IMR-90 (cell line): ENCODE data around the gene STRN4. TPM values are rescaled to one million over a fixed set of nuclear protein-coding genes. Genes with fewer than 3 reads are reported as not detected.
A peak's percentile ranks its signal among the peaks of the same experiment; 100 is the strongest.

Experiments used
- ATAC-seq: fragments of 200-7000 bp; cut with Tn5 transposase; 2 replicates; pipeline ENCODE4 v1.9.1; 2020; ENCODE audit warnings: low read depth, mild to moderate bottlenecking, moderate library complexity
- BruUV-seq: library from RNA; stranded (reverse); fragments of 400-500 nt; replicated peaks from 2 replicates; lab custom pipeline; 2021; lab: Mats Ljungman, UMichigan
- CTCF ChIA-PET: fragments of 300-600 bp; formaldehyde crosslinking; extraction: SDS; loops from one replicate; lab custom pipeline; 2021; ENCODE audit warnings: antibody characterized with exemption; lab: Yijun Ruan, JAX
- POLR2A ChIA-PET: fragments of 300-600 bp; sonication (Branson Sonifier 250); formaldehyde crosslinking; loops from one replicate; lab custom pipeline; 2022; ENCODE audit warnings: antibody characterized with exemption; ENCODE audit not compliant: unreplicated experiment; lab: Charles Lee
- DNase-seq: peaks from one replicate; pipeline ENCODE4 v3.0.0; 2013
- H2AFZ ChIP-seq: replicated peaks from 2 replicates; pipeline ENCODE3; 2013; ENCODE audit warnings: low read length, mild to moderate bottlenecking; ENCODE audit not compliant: poor library complexity
- H2AK5ac ChIP-seq: 2 replicates; pipeline ENCODE4 v1.6.1; 2013; ENCODE audit warnings: low read depth, low read length, inconsistent platforms
- H2AK9ac ChIP-seq: replicated peaks from 2 replicates; pipeline ENCODE3; 2013; ENCODE audit warnings: mild to moderate bottlenecking, low read depth, low read length, moderate library complexity; ENCODE audit not compliant: poor library complexity
- H2BK120ac ChIP-seq: 2 replicates; pipeline ENCODE4 v1.6.1; 2013; ENCODE audit warnings: low read depth, low read length, inconsistent platforms
- H2BK15ac ChIP-seq: 3 replicates; pipeline ENCODE4 v1.6.1; 2013; ENCODE audit warnings: low read depth, low read length, inconsistent platforms
- H2BK20ac ChIP-seq: 2 replicates; pipeline ENCODE4 v1.6.1; 2013; ENCODE audit warnings: low read depth, mild to moderate bottlenecking, inconsistent platforms, low read length, moderate library complexity
- H2BK5ac ChIP-seq: 2 replicates; pipeline ENCODE4 v1.6.1; 2013; ENCODE audit warnings: mild to moderate bottlenecking, low read depth, low read length, inconsistent platforms; ENCODE audit not compliant: poor library complexity, severe bottlenecking
- H3K14ac ChIP-seq: replicated peaks from 2 replicates; pipeline ENCODE4 v1.6.1; 2013; ENCODE audit warnings: low read depth, low read length, inconsistent platforms
- H3K18ac ChIP-seq: 2 replicates; pipeline ENCODE4 v1.6.1; 2013; ENCODE audit warnings: low read depth, low read length, control low read depth
- H3K23ac ChIP-seq: 2 replicates; pipeline ENCODE4 v1.6.1; 2013; ENCODE audit warnings: low read depth, low read length, inconsistent platforms
- H3K27ac ChIP-seq: 2 replicates; pipeline ENCODE4 v1.5.1; 2013; ENCODE audit warnings: mild to moderate bottlenecking, control low read depth, low read length; ENCODE audit not compliant: insufficient read depth
- H3K27me3 ChIP-seq: 2 replicates; pipeline ENCODE4 v1.6.1; 2013; ENCODE audit warnings: low read length; ENCODE audit not compliant: control insufficient read depth, insufficient read depth
- H3K36me3 ChIP-seq: 2 replicates; pipeline ENCODE4 v1.6.1; 2013; ENCODE audit warnings: low read length, mixed read lengths; ENCODE audit not compliant: control insufficient read depth, insufficient read depth
- H3K4ac ChIP-seq: 2 replicates; pipeline ENCODE4 v1.6.1; 2013; ENCODE audit warnings: low read depth, low read length, inconsistent platforms
- H3K4me1 ChIP-seq: 2 replicates; pipeline ENCODE4 v1.6.1; 2013; ENCODE audit warnings: low read length, mixed read lengths; ENCODE audit not compliant: control insufficient read depth, insufficient read depth
- H3K4me2 ChIP-seq: 2 replicates; pipeline ENCODE4 v1.6.1; 2013; ENCODE audit warnings: low read depth, mild to moderate bottlenecking, control low read depth, low read length, moderate library complexity
- H3K4me3 ChIP-seq: 2 replicates; pipeline ENCODE4 v1.5.1; 2013; ENCODE audit warnings: low read depth, mild to moderate bottlenecking, control low read depth, low read length, moderate library complexity; ENCODE audit not compliant: insufficient read depth
- H3K56ac ChIP-seq: 2 replicates; pipeline ENCODE4 v1.6.1; 2013; ENCODE audit warnings: low read length, inconsistent platforms; ENCODE audit not compliant: insufficient read depth; ENCODE audit errors: extremely low read depth
- H3K79me1 ChIP-seq, 2 experiments: 2 replicates each; pipeline ENCODE4 v1.6.1; 2013; ENCODE audit warnings: low read length in 2 of 2, inconsistent platforms in 1 of 2, low read depth in 1 of 2
- H3K9ac ChIP-seq: 2 replicates; pipeline ENCODE4 v1.6.1; 2013; ENCODE audit warnings: low read depth, low read length, control low read depth
- H3K9me1 ChIP-seq: 2 replicates; pipeline ENCODE4 v1.6.1; 2013; ENCODE audit warnings: low read length, inconsistent platforms; ENCODE audit not compliant: insufficient read depth
- H3K9me3 ChIP-seq: 2 replicates; pipeline ENCODE4 v1.6.1; 2013; ENCODE audit warnings: low read length; ENCODE audit not compliant: control insufficient read depth, insufficient read depth
- H4K20me1 ChIP-seq: 2 replicates; pipeline ENCODE4 v1.6.1; 2013; ENCODE audit warnings: low read length, inconsistent platforms; ENCODE audit not compliant: insufficient read depth
- H4K5ac ChIP-seq: 2 replicates; pipeline ENCODE4 v1.6.1; 2013; ENCODE audit warnings: mild to moderate bottlenecking, low read depth, low read length, control low read depth
- H4K8ac ChIP-seq, 2 experiments: 2 replicates each; pipeline ENCODE4 v1.6.1; 2013; ENCODE audit warnings: low read depth in 2 of 2, low read length in 2 of 2, control low read depth in 1 of 2, inconsistent platforms in 1 of 2
- H4K91ac ChIP-seq: 2 replicates; pipeline ENCODE4 v1.6.1; 2013; ENCODE audit warnings: low read depth, low read length, inconsistent platforms; ENCODE audit not compliant: insufficient read depth
- FOS ChIP-seq: fragments of 150-350 bp; IDR thresholded peaks from 2 replicates; pipeline ENCODE4 v1.6.1; 2016; ENCODE audit warnings: low read depth, low read length
- RAD21 ChIP-seq: IDR thresholded peaks from 2 replicates; pipeline ENCODE4 v1.6.1; 2012; ENCODE audit warnings: low read length, improper control_type of control experiment
- SMC3 ChIP-seq: fragments of 150-350 bp; IDR thresholded peaks from 2 replicates; pipeline ENCODE4 v1.6.1; 2016; ENCODE audit warnings: low read depth, mild to moderate bottlenecking, antibody characterized with exemption, low read length, moderate library complexity
- WGBS, 2 experiments: methylation state at CpG; one replicate each; pipeline versions ENCODE4 v1.1.5 to v1.1.7; 2013; ENCODE audit warnings: missing lambda C conversion rate in 2 of 2; ENCODE audit not compliant: insufficient read length in 1 of 2; ENCODE audit errors: extremely low coverage in 2 of 2; 5-methylcytosine and 5-hydroxymethylcytosine counted together
- dilution Hi-C: fragments of 300-500 bp; cut with HindIII; formaldehyde crosslinking; loops from one replicate; pipeline ENCODE4 v1.14.3; 2018; ENCODE audit warnings: low sequenced_read_pairs; ENCODE audit not compliant: unreplicated experiment
- in situ Hi-C: fragments of 300-500 bp; cut with MboI; formaldehyde crosslinking; loops from 3 replicates; pipeline ENCODE4 v1.14.3; 2019; ENCODE audit warnings: low sequenced_read_pairs, inconsistent platforms, mixed read lengths
- intact Hi-C: fragments of 100-400 bp; cut with micrococcal nuclease; formaldehyde crosslinking; loops from 2 replicates; pipeline ENCODE4 v1.10.0; 2022
- polyA plus RNA-seq, 3 experiments: library from polyadenylated mRNA; depleted of rRNA; stranded (reverse); fragments of >200 nt; gene quantifications; 2 replicates each; pipeline ENCODE4 v1.2.3, GENCODE V29; 2012; ENCODE audit warnings: low replicate concordance in 1 of 3
- total RNA-seq: library from RNA; depleted of rRNA; stranded (reverse); fragments of >200 nt; gene quantifications from 2 replicates; pipeline ENCODE4 v1.2.3, GENCODE V29; 2012
- TF ChIP-seq, protein P1 (sequence below): conservative IDR thresholded peaks from 2 replicates; pipeline ENCODE4 v1.5.1; 2012; ENCODE audit warnings: mild to moderate bottlenecking, low read depth, low read length, improper control_type of control experiment

STRN4 gene
- total and polyA plus RNA-seq, 2 of the 4 experiments (the other 2 are of a cell fraction) = 36.7 to 112 TPM

DNA sequence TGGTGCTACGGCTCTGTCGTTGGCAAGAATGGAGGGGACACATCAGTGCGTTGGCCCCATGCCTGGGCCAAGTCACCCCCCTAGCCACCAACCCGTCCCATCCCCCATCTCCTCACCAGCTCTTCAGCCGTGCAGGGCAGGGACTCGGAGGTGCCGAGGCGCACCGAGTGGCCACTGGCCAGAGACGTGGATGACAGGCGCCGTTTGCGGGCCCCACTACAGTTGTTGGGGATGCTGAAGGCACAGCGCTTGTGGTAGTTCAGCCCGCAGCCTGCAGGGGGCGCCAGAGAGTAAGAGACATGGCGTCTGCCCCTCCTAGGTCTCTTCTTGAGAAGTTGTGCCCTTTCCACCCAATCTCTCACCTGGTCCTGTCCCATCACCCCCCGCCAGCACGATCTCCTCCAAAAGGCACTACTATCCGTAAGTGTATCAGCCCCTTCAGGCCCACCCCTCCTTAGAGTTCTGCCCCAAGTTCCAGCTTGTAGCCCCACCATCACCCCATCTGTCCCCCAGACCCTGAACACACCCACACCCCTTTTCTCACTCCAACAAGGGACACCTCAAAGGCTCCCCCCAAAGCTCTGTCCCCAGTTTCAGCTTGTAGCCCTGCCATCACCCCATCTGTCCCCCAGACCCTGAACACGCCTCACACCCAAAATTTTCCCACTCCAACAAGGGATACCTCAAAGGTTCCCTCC is 41.7 kb downstream of the STRN4 start:
- Histone ChIP-seq H3K79me1 (peaks cover 0 to 10% of the 10 kb centered on the region in 2 experiments; a peak in 1 of 4 replicates), H3K14ac (no peak overlapping the region), H4K20me1 (peaks cover 4% of the 10 kb centered on the region; the same call in 1 of the 2 replicates), H2BK20ac (no peak overlapping the region), H2AK9ac (peak overlapping the region; percentile 78), H3K23ac (no peak overlapping the region), H3K4me3 (no peak overlapping the region), H2BK5ac (no peak overlapping the region), H3K27me3 (no peaks in the 10 kb centered on the region), H3K4me1 (no peaks in the 10 kb centered on the region), H2BK15ac (no peak overlapping the region), H3K27ac (no peak overlapping the region), H3K56ac (no peak overlapping the region), H2BK120ac (no peak overlapping the region), H3K9me1 (no peaks in the 10 kb centered on the region), H3K4ac (no peak overlapping the region), H3K9ac (no peak overlapping the region), H4K5ac (no peak overlapping the region), H4K91ac (no peak overlapping the region), H2AK5ac (no peak overlapping the region), H4K8ac (no peak overlapping the region; a peak in 1 of 4 replicates), H3K18ac (no peak overlapping the region), H3K4me2 (no peak overlapping the region), H3K9me3 (no peaks in the 10 kb centered on the region), H3K36me3 (peaks cover 47% of the 10 kb centered on the region), H2AFZ (peak overlapping the region; percentile 75)
- ChIA-PET POLR2A (no interaction called here), CTCF (interaction anchor here (0.8 to 1.1 kb wide), 2 partner anchors 32 to 35 kb away, joined by 3 read pairs; no protein-coding TSS in a partner anchor)
- DNase-seq (no peak), ATAC-seq (peak; percentile 97)
- BruUV-seq = no TSS peak
- in situ Hi-C loops = no loop called here
- intact Hi-C loops = no loop called here
- WGBS, 2 experiments = 22% methylated on average over 10 of the region's 21 CpGs; no CpG with 5 or more reads in 1 of the 2 experiments
- TF ChIP-seq SMC3 (peak; percentile 53), RAD21 (peak; percentile 59), FOS (no peak)
- TF ChIP-seq, protein P1, sequence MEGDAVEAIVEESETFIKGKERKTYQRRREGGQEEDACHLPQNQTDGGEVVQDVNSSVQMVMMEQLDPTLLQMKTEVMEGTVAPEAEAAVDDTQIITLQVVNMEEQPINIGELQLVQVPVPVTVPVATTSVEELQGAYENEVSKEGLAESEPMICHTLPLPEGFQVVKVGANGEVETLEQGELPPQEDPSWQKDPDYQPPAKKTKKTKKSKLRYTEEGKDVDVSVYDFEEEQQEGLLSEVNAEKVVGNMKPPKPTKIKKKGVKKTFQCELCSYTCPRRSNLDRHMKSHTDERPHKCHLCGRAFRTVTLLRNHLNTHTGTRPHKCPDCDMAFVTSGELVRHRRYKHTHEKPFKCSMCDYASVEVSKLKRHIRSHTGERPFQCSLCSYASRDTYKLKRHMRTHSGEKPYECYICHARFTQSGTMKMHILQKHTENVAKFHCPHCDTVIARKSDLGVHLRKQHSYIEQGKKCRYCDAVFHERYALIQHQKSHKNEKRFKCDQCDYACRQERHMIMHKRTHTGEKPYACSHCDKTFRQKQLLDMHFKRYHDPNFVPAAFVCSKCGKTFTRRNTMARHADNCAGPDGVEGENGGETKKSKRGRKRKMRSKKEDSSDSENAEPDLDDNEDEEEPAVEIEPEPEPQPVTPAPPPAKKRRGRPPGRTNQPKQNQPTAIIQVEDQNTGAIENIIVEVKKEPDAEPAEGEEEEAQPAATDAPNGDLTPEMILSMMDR = peak; percentile 76
- dilution Hi-C loops = no loop called here
